ENCODE measurements around the gene DRC7.

- TF ChIP-seq CTCF (IDR thresholded peaks at IDR 0.05) (no peak), EZH2phosphoT487 (IDR thresholded peaks at IDR 0.05) (no peak)
These were observed 7.2 kb upstream of the DRC7 start for GRCh38 chr16:57687363-57687929.

Measured in neural progenitor cell (in vitro differentiated cells).